ENCODE measurements around the gene CEP128.

CEP128 gene

GRCh38 chr14:80638620-80639515, 302.7 kb downstream of the CEP128 start:
- no peak overlapping the region for H3K4me3 ChIP-seq (ENCODE audit: low read depth, low read length)
- peak; percentile 49 for DNase-seq (ENCODE audit: low read depth)

- no peak overlapping the region for H3K4me3 ChIP-seq (ENCODE audit: low read depth, low read length)
- no peak for DNase-seq (ENCODE audit: low read depth)
Observed at GRCh38 chr14:80637756-80638619, 303.6 kb downstream of the CEP128 start.

GRCh38 chr14:80636071-80636470, 305.5 kb downstream of the CEP128 start:
- no peak for DNase-seq (ENCODE audit: low read depth)
- H3K4me3 ChIP-seq (ENCODE audit: low read depth, low read length) = no peak overlapping the region

- H3K4me3 ChIP-seq (ENCODE audit: low read depth, low read length) = no peak overlapping the region
- no peak for DNase-seq (ENCODE audit: low read depth)
Observed at GRCh38 chr14:80634106-80634758, 307.3 kb downstream of the CEP128 start.

- no peak for DNase-seq (ENCODE audit: low read depth)
- no peak overlapping the region for H3K4me3 ChIP-seq (ENCODE audit: low read depth, low read length)
Observed at GRCh38 chr14:80629606-80630005, 311.9 kb downstream of the CEP128 start.

GRCh38 chr14:80628547-80628946, 313.0 kb downstream of the CEP128 start:
- no peak for DNase-seq (ENCODE audit: low read depth)
- H3K4me3 ChIP-seq (ENCODE audit: low read depth, low read length) = no peak overlapping the region

GRCh38 chr14:80627745-80628144, 313.8 kb downstream of the CEP128 start:
- no peak for DNase-seq (ENCODE audit: low read depth)
- no peak overlapping the region for H3K4me3 ChIP-seq (ENCODE audit: low read depth, low read length)

- no peak for DNase-seq (ENCODE audit: low read depth)
- no peak overlapping the region for H3K4me3 ChIP-seq (ENCODE audit: low read depth, low read length)
Observed at GRCh38 chr14:80624581-80624980, 317.0 kb downstream of the CEP128 start.

- H3K4me3 ChIP-seq (ENCODE audit: low read depth, low read length) = no peak overlapping the region
- DNase-seq (ENCODE audit: low read depth) = no peak
Observed at GRCh38 chr14:80621701-80622100, 319.8 kb downstream of the CEP128 start.

GRCh38 chr14:80620434-80620833, 321.1 kb downstream of the CEP128 start:
- H3K4me3 ChIP-seq (ENCODE audit: low read depth, low read length) = no peak overlapping the region
- DNase-seq (ENCODE audit: low read depth) = no peak

- DNase-seq (ENCODE audit: low read depth) = no peak
- no peak overlapping the region for H3K4me3 ChIP-seq (ENCODE audit: low read depth, low read length)
Observed at GRCh38 chr14:80618751-80619329, 322.7 kb downstream of the CEP128 start.

GRCh38 chr14:80615831-80616230, 325.7 kb downstream of the CEP128 start:
- no peak overlapping the region for H3K4me3 ChIP-seq (ENCODE audit: low read depth, low read length)
- no peak for DNase-seq (ENCODE audit: low read depth)

GRCh38 chr14:80609055-80609454, 332.5 kb downstream of the CEP128 start:
- no peak for DNase-seq (ENCODE audit: low read depth)
- no peak overlapping the region for H3K4me3 ChIP-seq (ENCODE audit: low read depth, low read length)

- H3K4me3 ChIP-seq (ENCODE audit: low read depth, low read length) = no peak overlapping the region
- no peak for DNase-seq (ENCODE audit: low read depth)
Observed at GRCh38 chr14:80608563-80608962, 333.0 kb downstream of the CEP128 start.

GRCh38 chr14:80607430-80608190, 333.9 kb downstream of the CEP128 start:
- no peak for DNase-seq (ENCODE audit: low read depth)
- H3K4me3 ChIP-seq (ENCODE audit: low read depth, low read length) = no peak overlapping the region

GRCh38 chr14:80606347-80606772, 335.2 kb downstream of the CEP128 start:
- H3K4me3 ChIP-seq (ENCODE audit: low read depth, low read length) = no peak overlapping the region
- DNase-seq (ENCODE audit: low read depth) = no peak

- H3K4me3 ChIP-seq (ENCODE audit: low read depth, low read length) = no peak overlapping the region
- DNase-seq (ENCODE audit: low read depth) = no peak
Observed at GRCh38 chr14:80605536-80605935, 336.0 kb downstream of the CEP128 start.

GRCh38 chr14:80602946-80603345, 338.6 kb downstream of the CEP128 start:
- DNase-seq (ENCODE audit: low read depth) = no peak
- H3K4me3 ChIP-seq (ENCODE audit: low read depth, low read length) = no peak overlapping the region

All from skeletal muscle cell (primary cell).